NCI-H226 (cell line): Measurements from ENCODE around the gene SENP6.
A peak's percentile ranks its signal among the peaks of the same experiment; 100 is the strongest.
"Not testable (repeated sequence)": the region's sequence is repeated elsewhere in the genome, so short reads cannot be mapped to it uniquely, and the experiment has no call there.

Experiments used
- DNase-seq: peaks from one replicate; pipeline ENCODE4 v3.0.0-alpha.2; 2015

The SENP6 gene

GRCh38 chr6:75608956-75609533 lies 7.4 kb downstream of the SENP6 start:
- DNase-seq: no peak

GRCh38 chr6:75609639-75610590 lies 8.2 kb downstream of the SENP6 start:
- DNase-seq: peak; percentile 44

DNA sequence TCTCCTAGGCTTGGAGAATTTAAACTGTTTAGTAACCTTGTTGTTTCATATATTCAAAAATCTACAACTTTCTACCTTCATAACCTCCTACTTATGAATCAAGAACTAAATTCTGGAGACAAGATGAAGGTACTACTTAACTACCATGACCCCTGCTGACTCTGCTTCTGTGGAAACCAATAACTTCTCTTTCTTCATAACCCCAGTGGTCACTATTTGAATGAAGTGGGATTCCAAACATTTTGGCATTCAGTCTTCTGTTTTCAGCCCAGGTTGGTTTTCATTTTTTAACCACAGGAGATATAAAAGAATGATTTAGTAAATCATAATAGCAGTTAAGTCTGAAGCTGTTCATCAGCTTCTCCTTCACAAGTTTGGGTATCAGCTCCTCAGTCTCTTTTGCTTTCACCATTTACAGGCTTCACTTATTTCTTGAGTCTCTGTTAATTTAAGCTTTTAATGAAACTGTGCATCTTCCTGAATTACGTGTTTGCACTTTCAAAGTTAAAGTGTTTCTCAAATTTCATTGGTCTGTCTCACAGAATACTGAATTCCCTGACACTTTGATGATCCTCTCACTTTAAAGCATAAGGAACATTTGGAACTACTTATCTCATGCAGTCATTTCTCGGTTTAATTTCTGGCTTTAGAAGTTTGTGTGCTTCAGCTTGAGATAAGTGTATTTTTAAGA lies 9.5 kb downstream of the SENP6 start:
- no peak for DNase-seq

DNA sequence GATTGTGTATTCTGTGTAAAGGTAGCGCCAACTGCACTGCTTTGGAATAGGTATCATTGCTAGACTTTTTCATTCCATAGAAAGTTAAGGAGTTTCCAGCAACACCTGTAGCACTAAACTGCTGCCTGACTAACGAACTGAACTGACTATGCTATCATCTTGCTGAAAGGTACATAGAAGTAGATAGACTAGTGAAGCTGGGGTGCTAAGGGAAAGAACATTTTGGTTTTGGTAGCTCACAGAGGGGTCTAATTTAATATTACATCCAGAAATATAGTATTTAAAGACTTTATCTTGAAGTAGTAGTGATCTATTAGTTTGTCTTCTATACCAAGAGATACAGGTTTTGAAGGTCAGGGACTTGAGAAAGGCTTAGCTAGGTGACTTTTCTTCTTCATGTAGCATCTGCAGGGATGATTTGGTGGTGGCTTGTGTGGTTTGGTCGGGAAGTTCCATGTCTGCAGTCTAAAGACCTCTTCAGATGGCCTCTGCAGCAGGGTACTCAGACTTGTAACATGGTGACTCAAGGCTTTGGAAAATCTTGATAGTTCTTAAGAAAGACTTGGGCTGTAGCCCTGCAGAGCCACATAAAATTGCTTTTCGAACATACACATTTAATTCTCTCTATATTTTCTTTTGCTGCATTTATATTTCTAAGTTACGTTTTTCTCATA lies 10.2 kb downstream of the SENP6 start:
- no peak for DNase-seq

- DNase-seq: no peak
Observed at GRCh38 chr6:75612434-75612833, 10.8 kb downstream of the SENP6 start.

DNA sequence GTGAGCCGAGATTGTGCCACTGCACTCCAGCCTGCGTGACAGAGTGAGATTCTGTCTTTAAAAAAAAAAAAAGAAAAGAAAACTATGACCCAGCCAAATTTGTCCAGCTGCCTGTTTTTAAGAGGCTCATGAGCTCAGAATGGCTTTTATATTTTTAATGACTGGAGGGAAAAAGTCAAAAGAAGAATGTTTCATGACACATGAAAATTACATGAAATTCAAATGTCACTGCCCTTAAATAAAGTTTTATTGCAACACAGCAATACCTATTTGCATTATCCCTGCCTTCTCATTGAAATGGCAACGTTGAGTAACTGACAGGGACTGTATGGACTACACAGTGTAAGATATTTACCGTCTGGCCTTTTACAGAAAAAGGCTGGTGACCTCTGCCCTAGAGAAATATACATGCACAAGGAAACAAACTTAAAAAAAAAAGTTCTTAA lies 11.4 kb downstream of the SENP6 start:
- DNase-seq: no peak

- DNase-seq: no peak
Observed at GRCh38 chr6:75618437-75618836, 16.8 kb downstream of the SENP6 start.

DNA sequence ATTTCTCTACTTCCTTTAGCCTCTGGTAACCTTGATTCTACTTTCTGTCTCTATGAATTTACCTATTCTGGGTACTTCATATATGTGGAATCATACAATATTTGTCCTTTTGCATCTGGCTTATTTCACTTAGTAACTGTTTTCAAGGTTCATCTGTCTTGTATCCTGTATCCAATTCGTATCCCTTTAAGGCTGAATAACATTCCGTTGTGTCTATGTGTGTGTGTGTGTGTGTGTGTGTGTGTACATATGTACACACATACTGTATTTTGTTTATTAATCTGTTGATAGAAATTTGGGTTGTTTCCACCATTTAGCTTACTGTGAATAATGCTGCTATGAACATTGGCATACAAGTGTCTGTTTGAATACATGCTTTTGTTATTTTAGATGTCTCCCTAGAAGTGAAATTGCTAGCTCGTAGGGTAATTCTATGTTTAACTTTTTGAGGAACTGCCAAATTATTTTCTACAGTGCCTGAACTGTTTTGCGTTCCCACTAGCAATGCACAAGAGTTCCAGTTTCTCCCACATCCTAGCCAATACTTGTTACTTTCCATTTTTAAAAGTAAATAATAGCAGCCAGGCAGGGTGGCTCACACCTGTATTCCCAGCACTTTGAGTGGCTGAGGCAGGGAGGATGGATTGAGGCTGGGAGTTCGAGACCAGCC lies 17.7 kb downstream of the SENP6 start:
- DNase-seq: no peak

DNA sequence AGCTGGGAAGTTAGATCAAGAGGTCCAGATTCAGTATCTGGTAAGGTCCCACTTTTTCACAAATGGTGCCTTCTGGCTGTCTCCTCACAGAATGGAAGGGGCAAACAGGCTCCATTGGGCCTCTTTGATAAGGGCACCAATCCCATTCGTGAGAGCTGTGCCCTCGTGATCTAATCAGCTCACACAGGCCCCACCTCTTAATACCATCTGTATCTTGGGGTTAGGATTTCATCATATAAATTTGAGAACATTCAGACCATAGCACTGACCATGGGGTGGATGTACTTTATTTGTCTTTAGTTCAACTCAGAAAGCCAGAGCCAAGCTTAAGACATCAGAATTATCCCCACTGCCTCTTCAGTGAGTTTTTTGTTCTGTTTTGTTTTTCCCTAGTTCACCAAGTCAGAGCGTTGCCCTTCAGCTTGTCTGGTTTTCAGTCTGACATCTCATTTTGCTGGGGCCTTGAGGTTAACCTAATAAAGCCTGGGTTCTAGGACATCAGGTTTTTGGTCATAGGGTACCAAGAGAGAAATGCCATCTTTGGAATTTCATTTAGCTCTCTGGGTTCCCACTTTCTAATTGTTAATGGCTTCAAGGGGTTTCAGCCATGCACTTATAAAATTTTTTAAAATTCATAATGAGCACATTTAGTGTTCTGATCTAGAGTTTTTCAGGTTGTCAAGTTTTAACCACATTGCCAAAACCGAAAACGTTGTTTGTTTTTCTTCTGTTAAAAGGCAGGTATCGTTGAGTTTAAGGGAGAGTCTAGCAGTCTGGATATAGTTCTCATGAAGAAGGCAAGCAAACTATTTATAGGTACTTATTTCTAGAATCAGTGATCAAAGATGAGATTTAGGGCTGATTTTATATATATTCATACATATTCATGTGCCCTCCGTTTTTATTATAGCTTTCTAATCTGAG lies 19.0 kb downstream of the SENP6 start:
- no peak for DNase-seq

DNA sequence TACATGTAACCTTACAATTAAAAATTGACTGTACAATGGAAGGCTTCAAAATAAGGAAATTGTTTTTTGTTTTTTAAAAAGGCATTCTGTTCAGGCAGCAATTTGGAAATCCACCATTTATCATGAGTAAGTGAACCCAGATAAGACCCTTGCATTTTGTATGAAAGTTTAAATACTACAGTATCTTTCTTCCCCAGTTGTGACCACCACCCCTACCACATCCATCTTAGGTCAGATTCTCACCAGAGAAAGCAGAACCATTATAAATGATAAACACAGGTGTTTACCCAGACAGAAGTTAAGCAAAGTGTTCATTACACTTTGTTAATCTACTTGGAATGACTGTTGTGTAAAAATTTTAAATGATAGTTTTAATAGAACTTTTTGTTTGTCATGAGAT lies 20.2 kb downstream of the SENP6 start:
- no peak for DNase-seq

GRCh38 chr6:75623491-75623890 lies 21.8 kb downstream of the SENP6 start:
- no peak for DNase-seq

- DNase-seq: no peak
Observed at GRCh38 chr6:75624335-75624734, 22.7 kb downstream of the SENP6 start.

- DNase-seq: no peak
Observed at GRCh38 chr6:75624988-75625387, 23.3 kb downstream of the SENP6 start.

GRCh38 chr6:75626561-75626960 lies 24.9 kb downstream of the SENP6 start:
- no peak for DNase-seq

GRCh38 chr6:75627708-75628107 lies 26.0 kb downstream of the SENP6 start:
- not testable (repeated sequence) for DNase-seq

DNA sequence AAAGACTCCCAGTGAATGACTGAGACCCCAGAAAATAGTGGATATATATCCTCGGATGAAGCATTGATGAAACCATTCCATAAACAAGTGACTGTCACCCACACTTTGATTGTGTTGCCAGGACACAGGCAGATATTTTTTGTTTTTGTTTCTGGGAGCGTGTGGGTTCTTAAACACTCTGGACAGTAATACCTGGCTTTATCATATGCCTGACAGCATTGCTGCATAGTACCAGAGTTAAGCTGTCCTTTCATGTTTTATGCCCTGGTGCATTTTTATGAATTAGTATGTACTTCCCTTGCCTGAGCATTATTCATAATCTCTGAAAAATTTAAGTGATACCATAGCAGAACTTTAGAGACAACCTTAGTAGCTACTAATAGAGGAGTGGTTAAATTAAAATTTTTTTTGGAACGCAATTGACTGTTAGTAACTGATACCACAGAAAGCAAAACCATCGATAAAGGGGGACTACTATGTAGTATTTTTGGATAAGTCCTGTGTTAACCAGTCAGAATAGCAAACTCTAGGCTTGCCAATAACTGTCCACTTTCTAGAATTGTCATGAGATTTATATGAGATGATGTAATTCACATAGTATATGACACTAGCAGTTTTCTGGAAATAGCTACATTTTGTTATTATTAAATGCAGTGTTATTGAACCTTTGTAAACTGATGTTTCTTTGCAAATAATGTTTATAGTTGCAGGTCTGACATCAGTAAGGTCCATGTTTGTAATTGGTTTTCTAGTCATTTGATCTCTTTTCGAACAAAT lies 30.4 kb downstream of the SENP6 start:
- DNase-seq: no peak

DNA sequence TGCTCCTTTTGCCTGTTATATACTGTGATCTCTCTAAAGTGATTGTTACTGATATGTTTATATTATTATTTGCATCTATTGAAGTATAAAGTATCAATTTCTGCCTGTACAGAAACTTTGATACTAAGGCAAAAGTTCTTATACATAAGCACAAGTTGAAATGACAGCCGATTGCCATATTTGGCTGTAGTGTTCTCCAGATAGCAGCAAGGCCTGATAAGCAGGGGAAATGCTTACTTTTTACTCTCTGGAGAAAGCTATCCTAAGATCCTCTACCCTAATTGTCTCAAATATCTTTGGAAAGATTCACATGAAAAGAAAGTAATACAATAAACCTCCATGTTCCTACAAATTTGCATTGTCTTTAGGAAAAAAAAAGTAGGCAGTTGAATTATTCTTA lies 31.4 kb downstream of the SENP6 start:
- DNase-seq: no peak

DNA sequence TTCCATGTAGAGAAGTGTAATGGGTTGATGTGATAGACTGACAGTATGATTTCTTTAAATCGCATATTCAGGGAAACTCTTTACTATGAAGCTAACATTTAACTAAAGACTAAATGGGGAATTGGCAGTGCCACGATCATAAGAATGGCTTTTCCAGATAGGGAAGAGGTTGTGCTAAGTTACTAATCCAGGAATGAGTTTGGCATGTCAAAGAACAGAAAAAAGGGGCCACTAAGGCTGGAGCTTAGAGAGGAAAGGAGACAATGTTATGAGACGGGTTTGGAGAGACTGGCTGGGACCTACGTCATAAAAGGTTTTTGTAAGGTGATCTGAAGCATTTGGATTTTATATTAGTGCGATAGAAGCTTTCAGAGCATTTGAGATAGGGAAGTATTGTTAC lies 40.6 kb downstream of the SENP6 start:
- no peak for DNase-seq

DNA sequence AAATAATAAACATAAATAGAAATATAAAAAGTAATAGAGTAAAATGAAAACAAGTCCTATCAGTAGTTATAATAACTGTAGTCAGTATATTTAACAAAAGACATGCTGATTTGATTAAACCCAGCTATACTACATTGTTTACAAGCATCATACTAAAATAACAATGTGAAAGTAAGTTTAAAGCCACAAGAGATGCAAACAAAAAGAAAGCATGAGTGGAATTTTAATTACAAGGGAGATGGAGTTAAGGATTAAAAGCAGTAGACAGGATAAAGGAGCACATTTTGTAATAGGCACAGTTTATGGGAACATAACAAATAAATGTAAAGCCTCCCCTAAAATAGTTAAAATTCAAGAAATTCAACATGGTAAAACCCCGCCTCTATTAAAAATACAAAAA lies 41.5 kb downstream of the SENP6 start:
- DNase-seq: no peak

- DNase-seq: no peak
Observed at GRCh38 chr6:75656479-75656878, 54.8 kb downstream of the SENP6 start.

DNA sequence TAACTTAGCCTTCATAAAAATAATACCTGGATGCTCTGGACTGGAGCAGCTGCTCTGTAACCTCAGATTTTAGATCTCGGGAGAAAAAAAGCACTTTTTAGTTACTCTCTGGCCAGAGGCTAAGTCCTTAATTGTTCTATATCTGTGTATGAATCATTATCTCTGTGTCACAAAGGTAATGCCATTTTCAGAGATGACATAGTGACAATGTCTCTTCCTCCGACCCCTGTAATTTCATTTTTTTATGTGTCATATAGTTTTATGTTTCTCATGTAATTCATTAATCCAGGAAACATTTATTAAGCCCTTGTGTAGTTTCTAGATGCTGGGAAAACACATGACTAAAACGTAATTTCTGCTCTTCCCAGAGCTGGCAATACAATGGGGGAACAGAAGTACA lies 55.6 kb downstream of the SENP6 start:
- DNase-seq: no peak
